Dedifferentiated amniotic fluid mesenchymal stem cell (primary cell): Measurements from ENCODE around the gene EXD3.
"Not testable (repeated sequence)": the region's sequence is repeated elsewhere in the genome, so short reads cannot be mapped to it uniquely, and the experiment has no call there.

ENCODE experiments used
- DNase-seq: peaks from one replicate; pipeline ENCODE4 v3.0.0-alpha.2; 2016; ENCODE audit errors: extremely low spot score

Gene EXD3

DNA sequence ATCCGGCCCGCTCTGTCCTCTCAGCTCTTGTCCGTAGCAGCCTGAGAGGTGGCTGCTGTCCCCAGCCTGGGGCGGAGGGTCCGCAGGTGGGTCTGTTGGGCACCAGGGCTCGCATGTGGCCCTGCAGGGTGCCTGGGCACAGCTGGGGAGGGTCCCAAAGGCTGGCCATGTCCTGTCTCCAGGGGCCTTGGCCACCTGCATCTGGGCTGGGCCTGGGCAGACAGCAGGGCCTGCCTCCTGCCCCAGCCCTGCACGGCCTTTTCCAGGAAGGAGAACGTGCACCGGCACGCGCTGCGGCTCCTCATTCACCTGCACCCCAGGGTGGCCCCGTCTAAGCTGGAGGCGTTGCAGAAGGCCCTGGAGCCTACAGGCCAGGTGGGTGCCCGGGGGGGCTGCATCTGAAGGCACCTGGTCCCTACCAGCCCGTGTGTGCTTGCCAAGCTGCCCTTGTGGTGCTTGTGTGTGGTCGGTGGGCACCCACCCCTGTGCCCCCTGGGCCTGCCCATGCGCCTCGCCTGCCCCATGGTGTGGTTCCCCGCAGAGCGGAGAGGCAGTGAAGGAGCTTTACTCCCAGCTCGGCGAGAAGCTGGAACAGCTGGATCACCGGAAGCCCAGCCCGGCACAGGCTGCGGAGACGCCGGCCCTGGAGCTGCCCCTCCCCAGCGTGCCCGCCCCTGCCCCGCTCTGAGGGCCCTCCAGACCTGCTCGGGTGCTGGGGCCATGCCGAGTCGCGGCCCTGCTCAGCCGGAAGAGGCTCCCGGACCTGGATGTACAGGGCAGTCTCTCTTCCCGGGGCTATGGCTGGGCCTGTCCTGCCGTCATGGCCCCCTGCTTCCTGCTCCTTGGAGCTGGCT lies 150.5 kb downstream of the EXD3 start:
- no peak for DNase-seq

DNA sequence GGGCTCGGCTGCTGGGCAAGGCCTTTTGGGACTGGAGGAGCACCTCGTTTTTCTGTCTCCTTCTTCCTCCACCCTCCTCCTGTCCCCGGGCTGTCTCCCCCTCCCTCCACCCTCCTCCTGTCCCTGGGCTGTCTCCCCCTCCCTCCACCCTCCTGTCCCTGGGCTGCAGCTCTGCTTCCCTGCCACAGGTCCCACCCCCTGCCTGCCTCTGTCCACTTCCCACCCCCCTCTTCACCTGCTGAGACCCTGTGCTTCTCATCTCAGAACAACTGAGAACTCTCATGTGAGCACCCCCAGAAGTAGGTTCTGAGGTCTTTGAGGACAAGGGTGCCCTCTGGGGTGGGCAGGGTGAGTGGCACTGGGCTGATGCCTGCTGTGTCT lies 151.3 kb downstream of the EXD3 start:
- DNase-seq, result no peak

DNA sequence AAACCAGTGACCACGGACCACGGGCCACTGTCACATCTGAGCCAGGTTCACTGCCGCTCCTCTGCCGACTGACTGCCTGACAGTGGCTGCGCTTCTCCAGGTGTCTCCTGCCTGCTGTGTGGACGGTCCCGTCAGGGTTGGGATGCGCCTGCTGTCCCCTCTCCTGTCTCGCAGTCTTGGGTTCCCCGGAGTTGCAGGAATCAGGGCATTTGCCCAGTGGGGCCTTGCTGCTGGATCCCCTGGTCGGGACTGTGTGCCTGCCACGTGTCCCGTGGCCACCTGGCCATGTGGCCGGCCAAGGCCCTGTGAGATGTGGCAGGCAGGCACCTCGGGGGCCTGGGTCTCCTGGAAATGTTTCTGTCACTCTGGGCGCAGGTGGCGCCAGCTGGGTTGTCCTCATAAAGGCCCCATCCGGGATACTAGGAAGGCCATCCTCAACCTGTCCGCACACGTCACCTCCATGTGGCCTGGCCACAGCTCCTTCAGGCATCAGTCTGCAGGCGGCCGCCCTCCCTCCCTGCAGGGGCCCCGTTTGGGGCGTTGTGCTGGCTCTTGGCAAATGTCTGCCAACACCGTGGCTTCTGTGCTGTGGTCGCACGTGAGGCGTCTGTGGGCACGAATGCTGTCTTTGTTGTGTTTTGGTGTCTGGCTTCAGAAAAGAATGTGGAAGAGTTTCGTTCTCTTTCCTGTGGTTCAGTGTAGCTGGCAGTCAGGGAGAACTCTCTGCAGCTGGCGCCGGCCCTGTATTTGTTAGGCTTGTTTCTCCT lies 151.8 kb downstream of the EXD3 start:
- DNase-seq, result no peak

DNA sequence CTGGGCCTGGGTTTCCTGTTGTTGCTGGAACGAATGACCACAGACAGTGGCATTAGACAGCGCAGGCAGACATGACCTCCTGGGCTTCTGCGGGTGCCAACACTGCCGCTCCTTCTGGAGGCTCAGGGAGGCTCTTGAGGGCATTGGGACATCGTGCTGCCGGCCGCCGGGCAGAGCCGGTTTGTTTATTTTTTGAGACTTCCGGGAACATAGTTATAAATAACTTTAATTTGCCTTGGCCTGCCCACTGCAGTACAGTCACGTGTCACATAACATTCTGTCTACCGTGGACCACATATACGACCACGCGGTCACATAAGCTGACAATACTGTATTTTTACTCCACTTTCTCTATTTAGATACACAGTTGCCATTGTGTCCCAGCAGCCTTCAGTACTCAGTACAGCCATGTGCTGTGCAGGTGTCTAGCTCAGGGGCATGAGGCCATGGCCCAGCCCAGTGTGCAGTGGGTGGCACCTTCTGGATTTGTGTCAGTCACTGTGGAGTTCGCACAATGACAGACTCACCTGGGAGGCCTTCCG lies 153.7 kb downstream of the EXD3 start:
- DNase-seq, result no peak

DNA sequence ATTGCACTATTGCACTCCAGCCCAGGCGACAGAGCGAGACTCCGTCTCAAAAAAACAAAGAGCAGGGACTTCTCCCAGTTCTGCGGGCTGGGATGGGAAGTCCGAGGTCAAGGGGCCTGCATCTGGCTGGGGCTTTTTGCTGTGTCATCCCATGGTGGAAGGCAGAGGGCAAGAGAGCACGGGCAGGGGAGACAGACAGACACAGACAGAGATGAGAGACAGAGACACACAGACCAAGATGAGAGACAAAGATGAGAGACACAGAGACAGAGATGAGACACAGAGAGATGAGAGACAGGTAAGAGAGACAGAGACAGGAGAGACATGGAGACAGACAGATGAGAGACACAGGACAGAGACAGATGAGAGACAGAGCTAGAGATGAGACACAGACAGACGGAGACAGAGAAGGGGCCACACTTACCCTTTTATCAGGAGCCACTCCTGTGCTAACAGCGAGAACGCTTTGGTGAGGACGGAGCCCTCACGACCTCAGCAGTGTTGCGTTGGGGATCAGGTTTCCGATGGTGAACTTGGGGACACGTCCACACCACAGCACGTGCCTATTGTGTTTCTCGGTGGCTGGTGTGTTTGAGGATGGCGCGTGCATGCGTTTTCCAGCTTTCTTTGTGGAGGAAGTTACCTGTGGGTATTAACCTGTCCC lies 154.3 kb downstream of the EXD3 start:
- no peak for DNase-seq

DNA sequence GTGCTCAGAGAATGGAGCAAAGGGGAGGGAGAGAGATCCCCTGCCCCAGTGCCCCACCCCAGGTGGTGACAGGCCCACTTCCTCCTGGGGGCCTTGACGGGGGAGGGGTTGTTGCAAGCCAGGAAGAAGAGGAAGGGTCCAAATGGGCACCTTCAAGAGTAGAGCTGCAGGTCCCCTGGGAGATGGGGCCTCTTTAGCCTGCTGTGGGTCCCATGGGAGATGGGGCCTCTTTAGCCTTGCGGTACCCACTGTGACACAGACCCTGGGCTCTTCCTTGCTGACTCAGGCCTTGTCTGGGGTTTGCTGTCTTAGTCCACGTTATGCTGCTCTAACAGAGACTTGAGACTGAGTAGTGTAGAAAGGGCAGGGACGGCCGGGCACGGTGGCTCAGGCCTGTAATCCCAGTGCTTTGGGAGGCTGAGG lies 155.0 kb downstream of the EXD3 start:
- DNase-seq, result no peak

DNA sequence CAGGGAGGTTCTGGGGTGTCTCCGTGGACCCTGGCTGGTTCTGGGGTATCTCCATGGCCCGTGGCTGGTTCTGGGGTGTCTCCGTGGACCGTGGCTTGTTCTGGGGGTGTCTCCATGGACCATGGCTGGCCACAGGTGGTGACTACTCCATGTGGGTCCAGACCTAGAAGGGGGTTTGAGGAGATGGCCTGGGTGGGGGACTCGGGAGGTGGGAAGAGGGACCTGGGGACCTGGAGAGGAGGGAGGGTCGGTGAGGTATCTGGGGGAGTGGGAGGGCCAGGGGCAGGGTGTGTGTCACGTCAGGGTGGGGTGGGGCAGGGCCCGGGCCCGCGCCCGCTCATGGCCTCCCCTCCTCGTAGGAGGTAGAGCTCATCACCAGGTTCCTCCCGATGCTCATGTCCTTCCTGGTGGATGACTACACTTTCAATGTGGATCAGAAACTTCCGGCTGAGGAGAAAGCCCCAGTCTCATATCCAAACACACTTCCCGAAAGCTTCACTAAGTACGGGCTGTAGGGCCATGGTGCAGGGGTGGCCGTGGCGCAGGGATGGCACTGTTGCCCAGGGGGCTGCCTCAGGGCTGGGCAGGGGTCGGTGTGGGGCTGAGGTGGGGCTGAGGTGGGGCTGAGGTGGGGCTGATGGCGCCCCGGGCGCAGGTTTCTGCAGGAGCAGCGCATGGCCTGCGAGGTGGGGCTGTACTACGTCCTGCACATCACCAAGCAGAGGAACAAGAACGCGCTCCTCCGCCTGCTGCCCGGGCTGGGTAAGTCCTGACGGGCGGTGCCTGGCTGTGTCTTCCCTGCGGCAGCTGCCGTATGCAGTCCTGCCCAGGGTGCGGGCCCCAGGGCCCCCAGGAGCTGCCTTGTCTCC lies 156.1 kb downstream of the EXD3 start:
- no peak for DNase-seq

DNA sequence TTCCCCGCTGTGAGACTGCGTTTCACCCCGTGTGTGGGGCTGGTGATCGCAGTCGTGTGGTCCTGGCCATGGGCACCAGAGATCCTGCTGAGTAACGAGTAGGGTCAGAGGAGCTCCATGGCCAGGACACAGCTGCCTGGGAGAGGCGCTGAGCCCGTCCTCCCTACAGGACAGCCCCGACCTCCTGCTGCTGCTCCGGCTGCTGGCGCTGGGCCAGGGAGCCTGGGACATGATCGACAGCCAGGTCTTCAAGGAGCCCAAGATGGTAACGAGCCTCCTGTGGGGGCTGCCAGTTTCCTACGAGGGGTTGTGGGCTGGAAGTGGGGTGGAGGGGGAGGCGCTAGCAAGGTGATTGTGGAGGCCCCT lies 156.8 kb downstream of the EXD3 start:
- no peak for DNase-seq

DNA sequence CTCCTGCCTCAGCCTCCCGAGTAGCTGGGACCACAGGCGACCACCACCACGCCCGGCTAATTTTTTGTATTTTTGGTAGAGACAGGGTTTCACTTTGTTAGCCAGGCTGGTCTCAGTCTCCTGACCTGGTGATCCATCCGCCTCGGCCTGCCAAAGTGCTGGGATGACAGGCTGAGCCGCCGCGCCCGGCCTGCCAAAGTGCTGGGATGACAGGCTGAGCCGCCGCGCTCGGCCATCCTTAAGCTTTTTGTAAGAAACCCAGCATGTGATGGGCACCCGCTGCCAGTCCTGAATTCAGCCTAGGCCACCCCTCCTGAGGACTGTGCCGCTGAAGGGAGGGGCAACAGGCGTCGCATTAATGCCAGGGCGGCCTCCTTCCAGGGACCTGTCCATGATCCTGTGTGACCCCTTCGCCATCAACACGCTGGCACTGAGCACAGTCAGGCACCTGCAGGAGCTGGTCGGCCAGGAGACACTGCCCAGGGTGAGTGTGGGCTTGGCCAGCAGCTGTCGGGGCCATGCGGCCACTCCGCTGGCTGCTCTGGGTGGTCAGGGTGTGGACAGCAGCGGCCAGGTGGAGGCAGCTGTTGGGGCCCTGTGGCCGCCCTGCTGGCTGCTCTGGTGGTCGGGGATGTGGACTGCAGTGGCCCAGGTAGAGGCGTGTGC lies 157.3 kb downstream of the EXD3 start:
- no peak for DNase-seq

DNA sequence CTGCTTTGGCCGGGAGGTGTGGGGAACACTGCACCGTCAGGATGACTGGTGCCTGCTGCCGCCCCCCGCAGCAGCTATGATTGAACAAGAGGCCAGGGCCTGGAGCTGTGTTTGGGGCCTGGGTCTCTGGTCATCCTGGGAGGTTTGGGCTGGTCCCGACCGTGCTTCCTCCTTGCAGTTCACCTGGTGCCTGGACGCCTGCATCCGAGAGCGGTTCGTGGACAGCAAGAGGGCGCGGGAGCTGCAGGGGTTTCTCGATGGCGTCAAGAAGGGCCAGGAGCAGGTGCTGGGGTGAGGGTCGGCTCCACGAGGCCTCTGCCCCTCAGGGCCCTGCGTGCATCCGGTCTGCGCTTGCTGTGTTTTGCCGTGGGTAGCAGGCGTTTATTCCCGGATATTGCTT lies 158.9 kb downstream of the EXD3 start:
- no peak for DNase-seq

DNA sequence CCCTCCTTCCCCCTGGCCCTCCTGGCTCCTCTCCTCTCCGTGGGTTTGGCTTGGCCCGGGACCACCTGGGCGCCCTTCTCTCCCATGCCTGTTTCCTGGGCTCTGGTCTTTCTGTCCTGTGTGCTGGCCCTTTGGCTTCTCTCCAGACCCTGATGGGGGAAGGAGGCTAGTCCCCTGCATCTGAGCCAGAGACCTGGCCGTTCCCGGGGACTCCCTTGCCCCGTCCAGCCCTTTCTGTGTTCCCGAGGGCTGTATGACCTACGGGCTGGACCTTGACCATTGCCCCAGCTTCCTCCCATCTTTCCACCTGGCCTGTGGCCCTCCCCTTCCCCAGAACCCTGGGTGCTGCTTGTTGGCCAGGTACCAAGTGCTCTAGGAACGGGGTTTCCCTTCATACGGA lies 159.5 kb downstream of the EXD3 start:
- no peak for DNase-seq

DNA sequence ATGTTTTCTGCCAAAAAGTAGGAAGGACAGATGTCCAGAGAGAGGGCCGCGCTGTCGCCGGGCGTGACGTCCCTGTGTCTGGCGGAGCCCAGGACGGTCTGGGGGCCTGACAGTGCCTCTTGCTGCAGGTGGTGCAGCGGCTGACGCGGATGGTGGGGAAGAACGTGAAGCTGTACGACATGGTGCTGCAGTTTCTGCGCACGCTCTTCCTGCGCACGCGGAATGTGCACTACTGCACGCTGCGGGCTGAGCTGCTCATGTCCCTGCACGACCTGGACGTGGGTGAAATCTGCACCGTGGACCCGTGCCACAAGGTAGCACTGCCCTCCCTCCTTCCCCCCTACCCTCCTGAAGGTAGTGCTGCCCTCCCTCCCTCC lies 160.1 kb downstream of the EXD3 start:
- DNase-seq, result no peak

DNA sequence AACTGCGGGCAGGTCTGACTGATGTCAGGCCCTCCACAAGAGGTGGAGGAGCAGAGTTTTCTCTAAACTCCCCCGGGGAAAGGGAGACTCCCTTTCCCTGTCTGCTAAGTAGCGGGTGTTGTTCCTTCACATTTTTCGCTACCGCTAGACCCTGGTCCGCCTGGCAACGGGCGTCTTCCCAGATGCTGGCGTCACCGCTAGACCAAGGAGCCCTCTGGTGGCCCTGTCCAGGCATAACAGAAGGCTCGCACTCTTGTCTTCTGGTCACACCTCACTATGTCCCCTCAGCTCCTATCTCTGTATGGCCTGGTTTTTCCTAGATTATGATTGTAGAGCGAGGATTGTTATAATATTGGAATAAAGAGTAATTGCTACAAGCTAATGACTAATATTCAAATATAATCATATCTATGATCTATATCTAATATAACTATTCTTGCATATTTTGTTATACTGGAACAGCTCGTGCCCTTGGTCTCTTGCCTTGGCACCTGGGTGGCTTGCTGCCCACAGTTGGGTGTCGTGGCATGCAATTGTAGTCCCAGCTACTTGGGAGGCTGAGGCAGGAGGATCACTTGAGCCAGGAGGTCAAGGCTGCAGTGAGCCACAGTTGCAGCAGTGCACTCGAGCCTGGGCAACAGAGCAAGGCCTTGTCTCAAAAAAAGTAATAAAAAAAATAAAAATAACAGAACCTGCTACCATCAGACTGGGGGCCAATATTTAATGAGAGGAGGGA lies 160.6 kb downstream of the EXD3 start:
- not testable (repeated sequence) for DNase-seq
